ENCODE results near the gene RRBP1.

GRCh38 chr20:17635332-17636244 lies 46.5 kb downstream of the RRBP1 start:
- no peak for TF ChIP-seq CTCF (IDR thresholded peaks at IDR 0.05; ENCODE audit: low read length)
- no peak for TF ChIP-seq EZH2 (optimal IDR thresholded peaks at IDR 0.05; ENCODE audit: low read depth, low read length)
